ENCODE results near the gene DLEC1.
"Not testable (repeated sequence)": the region's sequence is repeated elsewhere in the genome, so short reads cannot be mapped to it uniquely, and the experiment has no call there.

Gene DLEC1

GRCh38 chr3:38155825-38156224 is 116.8 kb downstream of the DLEC1 start:
- TF ChIP-seq CTCF (conservative IDR thresholded peaks at IDR 0.05) = no peak
- H3K27ac ChIP-seq = no peak overlapping the region

DNA sequence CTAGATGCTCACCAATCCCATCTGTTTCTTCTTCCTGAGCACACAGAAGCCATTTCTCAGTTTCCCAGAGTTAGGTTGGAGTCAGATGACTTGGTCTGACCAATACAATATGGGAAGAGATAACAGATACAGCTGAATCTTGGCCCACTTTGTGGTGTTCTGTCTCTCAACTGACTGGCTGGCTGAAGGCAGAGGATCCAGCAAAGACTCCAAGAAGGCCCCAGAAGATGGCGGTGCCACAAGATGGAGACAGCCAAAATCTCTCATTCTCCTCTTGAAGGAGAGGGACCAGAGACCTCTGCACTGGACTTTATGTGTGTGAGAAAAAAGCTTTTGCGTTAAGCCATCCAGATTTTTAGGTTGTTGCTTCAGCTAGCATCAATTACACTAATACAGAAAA is 118.1 kb downstream of the DLEC1 start:
- no peak for TF ChIP-seq CTCF (conservative IDR thresholded peaks at IDR 0.05)
- no peak overlapping the region for H3K27ac ChIP-seq

- no peak overlapping the region for H3K27ac ChIP-seq
- TF ChIP-seq CTCF (conservative IDR thresholded peaks at IDR 0.05) = no peak
Observed at GRCh38 chr3:38157595-38157994, 118.6 kb downstream of the DLEC1 start.

GRCh38 chr3:38158472-38158871 is 119.5 kb downstream of the DLEC1 start:
- TF ChIP-seq CTCF (conservative IDR thresholded peaks at IDR 0.05) = no peak
- no peak overlapping the region for H3K27ac ChIP-seq

GRCh38 chr3:38160704-38161103 is 121.7 kb downstream of the DLEC1 start:
- not testable (repeated sequence) for H3K27ac ChIP-seq

DNA sequence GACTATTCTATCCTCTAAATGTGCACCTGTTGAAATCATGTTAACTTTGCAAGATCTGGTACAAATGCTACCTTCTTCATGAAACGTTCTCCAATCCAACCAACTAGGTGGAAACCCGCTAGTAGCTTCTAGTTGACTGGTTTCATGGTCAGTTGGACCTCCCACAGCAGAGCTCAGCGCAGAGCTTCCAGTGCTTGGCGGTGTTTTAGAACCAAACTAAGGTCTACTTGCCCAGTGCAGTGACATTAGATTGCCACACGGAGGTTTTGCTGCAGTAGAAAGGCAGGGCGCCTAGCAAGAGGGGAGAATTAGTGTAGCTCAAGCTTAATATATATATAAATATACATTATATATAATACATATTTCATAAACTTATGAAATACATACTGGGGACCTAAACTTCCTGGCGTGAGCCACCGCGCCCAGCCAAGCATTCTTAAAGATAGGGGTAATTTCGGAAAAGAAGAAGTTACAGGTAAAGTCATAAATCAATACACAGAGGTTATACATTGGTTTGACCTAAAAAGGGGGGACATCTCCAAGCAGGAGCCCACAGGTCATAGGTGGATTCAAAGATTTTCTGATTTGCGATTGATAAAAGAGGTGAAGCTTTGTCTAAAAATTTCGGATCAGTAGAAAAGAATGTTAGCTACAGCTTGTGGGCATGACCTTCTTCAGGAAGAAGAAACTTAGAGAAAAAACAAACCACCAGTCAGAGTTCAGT is 124.3 kb downstream of the DLEC1 start:
- H3K27ac ChIP-seq = no peak overlapping the region
- peak; percentile 17; the same call in 1 of the 2 replicates for TF ChIP-seq CTCF (conservative IDR thresholded peaks at IDR 0.05)

DNA sequence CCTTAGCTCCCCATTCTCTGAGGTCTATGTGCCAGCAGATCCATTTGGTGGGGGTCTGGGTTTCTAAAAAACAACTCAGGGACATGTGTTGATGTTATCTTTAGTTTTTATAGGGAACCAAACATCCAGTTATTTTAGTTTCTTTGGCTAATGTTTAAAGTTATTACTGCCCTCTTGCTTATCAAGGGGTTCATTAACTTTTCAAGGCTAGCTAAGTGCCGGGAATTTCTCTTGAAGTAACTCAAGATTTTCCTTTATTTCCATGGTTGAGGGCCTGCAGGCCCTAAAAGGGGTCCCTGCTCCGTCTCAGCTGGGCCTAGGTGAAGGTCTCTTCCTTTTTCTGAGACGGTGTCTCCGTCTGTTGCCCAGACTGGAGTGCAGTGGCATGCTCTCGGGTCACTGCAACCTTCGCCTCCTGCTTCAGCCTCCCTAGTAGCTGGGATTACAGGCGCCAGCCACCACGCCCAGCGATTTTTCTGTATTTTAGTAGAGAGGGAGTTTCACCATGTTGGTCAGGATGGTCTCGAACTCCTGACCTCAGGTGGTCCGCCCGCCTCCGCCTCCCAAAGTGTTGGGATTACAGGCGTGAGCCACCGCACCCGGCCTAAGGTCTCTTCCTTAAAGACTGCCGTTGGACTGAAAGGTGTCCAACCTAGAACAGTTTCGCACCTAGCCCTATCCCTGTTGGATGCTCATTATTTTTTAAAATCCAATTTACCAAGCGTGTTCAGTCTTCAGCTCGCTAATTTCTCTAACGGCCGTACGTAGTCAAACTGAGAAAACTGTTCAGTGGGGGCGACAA is 125.0 kb downstream of the DLEC1 start:
- TF ChIP-seq CTCF (conservative IDR thresholded peaks at IDR 0.05) = no peak
- peak overlapping the region; percentile 99 for H3K27ac ChIP-seq

DNA sequence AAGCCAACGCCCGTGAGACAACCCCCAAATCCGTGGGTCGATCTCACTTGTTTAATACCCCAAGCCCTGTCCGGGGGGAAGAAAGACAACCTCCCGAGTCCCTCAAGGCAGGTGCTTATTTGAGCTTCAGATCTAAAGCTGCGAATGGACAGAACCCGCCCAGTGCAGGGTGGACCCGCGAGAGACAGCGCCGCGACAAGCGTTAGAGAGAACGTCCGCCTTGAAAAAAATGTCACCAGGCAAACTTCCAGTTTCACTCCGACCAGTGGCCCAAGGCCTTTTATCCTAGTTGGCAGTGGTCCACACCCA is 125.6 kb downstream of the DLEC1 start:
- no peak for TF ChIP-seq CTCF (conservative IDR thresholded peaks at IDR 0.05)
- H3K27ac ChIP-seq = peak overlapping the region; percentile 99

Data from VCaP (cell line).